ENCODE measurements around the gene SNU13. TPM values are rescaled to one million over a fixed set of nuclear protein-coding genes. Genes with fewer than 3 reads are reported as not detected.

SNU13 gene
- total RNA-seq, 4 donors from 2014 or later, result 79.7 to 115 (median 93.3) TPM

DNA sequence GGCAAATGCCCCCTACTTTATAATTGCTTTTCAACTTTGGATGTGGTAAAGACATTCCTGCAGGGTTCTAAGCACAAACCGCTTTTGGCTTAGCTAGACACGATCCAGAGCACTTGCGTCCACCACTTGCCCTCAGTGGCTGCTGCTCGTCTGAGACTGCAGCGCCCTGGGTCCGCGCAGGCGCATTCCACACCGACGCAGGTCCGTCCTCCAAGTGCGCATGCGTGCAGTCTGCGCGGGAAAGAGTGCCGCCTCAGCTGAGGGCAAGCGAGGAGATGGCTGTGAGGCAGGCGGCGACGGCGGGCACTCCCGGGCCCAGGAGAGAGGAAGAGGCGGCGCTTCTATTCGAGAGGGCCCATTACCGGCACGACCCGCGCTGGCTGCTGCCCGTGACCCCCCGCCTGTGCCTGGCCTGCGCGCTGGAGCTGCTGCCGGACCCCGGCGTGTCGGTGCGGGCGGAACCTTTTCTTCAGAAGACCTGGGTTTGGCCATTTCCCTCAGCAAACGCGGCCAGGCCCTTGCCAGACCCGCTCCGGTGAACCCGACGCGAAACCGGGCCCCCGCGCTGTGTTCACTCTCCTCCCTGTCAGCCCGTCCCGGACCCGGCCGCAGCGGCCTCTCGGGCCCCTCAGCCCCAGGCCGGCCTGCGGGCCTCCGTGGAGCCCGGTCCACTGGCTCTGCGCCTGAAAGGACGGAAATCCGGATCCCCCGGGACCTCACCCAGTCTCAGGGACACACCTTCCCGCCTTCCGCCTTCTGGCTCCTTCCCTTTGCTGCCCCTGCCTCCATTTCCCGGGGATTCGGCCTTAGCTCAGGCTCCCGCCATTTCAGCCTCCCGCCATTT, 10.8 kb upstream of the SNU13 start, which contains the start of gene MEI1:
Gene MEI1, plus strand, starts transcription at position 240 of the 844 bp plus-strand sequence. Its CDS starts 36 bp downstream, at position 276.
- H3K9me3 ChIP-seq, result no peaks in the 10 kb centered on the region
- WGBS, result 45% methylated on average over 39 of the region's 69 CpGs
- TF ChIP-seq CTCF (IDR thresholded peaks at IDR 0.05) (peak in 1 of 3 experiments; percentile 24), POLR2A (IDR thresholded peaks at IDR 0.05; ENCODE audit: low read depth) (no peak), POLR2AphosphoS5 (IDR thresholded peaks at IDR 0.05) (peak in 1 of 2 donors; percentile 90)
- H3K4me1 ChIP-seq, result peaks cover 19 to 25% (median 20%) of the 10 kb centered on the region in 4 donors
- peak within 1 kb of the TSS; percentile 22 to 45 (median 32) for H3K4me3 ChIP-seq
- intact Hi-C loops (cut with DNase I), result loop anchor here (10.0 kb wide), 1 partner anchor 135 kb away; the partner anchor contains the start of gene SREBF2
- peaks cover 0 to under 1% (median under 1%) of the 10 kb centered on the region in 4 donors for H3K36me3 ChIP-seq
- H3K27ac ChIP-seq (replicated peaks in 1 of 4), result no peak within 1 kb of the TSS
- no peaks in the 10 kb centered on the region for H3K27me3 ChIP-seq
- DNase-seq (ENCODE audit: extremely low spot score), result no peak

DNA sequence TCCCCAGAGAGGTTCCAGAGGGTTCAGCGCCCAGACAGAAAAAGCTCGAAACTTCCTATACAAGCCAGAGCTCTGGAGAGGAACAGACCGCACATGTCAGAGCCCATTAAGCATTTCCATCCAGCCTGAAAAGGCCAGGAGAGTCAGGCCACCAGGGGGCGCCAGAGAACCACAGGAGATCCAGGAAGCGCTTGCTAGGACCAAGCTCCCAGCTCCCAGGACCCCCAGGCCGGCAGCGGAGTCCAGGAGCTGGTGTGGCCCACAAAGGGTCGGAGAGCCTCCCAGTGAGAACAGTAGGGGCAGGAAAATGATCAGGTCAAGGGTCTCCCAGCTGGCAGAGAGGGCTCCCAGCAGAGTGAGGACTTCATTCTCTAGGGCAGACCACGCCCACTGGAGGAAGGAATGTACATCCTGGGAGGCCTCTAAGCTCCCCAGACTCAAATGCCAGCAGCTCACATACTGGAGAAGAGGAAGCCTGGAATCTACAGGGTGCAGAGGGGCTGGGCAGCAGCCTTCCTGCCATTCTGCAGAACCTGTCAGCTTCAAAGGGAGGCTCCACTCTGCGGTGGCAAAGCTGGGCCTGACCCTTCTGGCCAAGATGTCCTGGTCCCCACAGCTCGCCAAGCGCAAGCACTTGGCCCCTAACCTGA, 8.6 kb upstream of the SNU13 start:
- H3K27ac ChIP-seq (replicated peaks in 1 of 4), result peak overlapping the region; percentile 26 to 38 (median 30)

DNA sequence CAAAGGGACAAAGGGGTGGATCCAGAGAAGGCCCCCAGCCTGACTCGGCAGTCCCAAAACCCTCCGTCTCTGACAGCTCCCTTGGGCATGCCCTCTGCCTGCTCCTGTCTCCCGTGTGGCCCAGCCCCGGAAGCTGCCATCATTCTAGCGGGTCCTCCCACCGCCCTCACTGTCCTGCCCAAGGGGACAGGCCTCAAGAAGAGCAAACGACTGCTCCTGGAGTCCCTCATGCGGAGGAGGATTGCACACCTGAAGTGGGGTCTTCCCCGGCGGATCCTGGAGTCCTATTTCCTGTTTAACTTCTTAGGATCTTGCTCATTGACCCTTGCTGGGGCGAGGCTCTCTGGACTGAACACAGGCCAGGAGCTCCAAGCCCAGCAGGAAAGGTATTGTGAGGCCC, 8.0 kb upstream of the SNU13 start:
- Histone ChIP-seq H3K27ac (replicated peaks in 1 of 4) (peak overlapping the region; percentile 26 to 38 (median 30)), H3K27me3 (no peaks in the 10 kb centered on the region), H3K4me1 (peaks cover 19 to 25% (median 20%) of the 10 kb centered on the region in 4 donors), H3K36me3 (peaks cover 6 to 11% (median 11%) of the 10 kb centered on the region in 4 donors), H3K4me3 (peak overlapping the region in 2 of 4 donors; percentile 30 to 38), H3K9me3 (no peaks in the 10 kb centered on the region)
- intact Hi-C loops (cut with DNase I), result loop anchor here (2.0 to 10.0 kb wide), 2 partner anchors 138 to 248 kb away; partner anchors contain the start of gene SREBF2
- WGBS, result 39% methylated on average over 7 of the region's 11 CpGs
- TF ChIP-seq POLR2A (IDR thresholded peaks at IDR 0.05; ENCODE audit: low read depth) (no peak), POLR2AphosphoS5 (IDR thresholded peaks at IDR 0.05) (no peak), EP300 (IDR thresholded peaks at IDR 0.05) (no peak), CTCF (IDR thresholded peaks at IDR 0.05) (no peak)
- DNase-seq (ENCODE audit: extremely low spot score), result no peak

More for the DNA sequence above, 8.6 kb upstream of the SNU13 start:
- peak; percentile 98 for DNase-seq (ENCODE audit: extremely low spot score)
- Histone ChIP-seq H3K4me3 (peak overlapping the region; percentile 30 to 51 (median 38)), H3K36me3 (peaks cover 6 to 11% (median 11%) of the 10 kb centered on the region in 4 donors), H3K4me1 (peaks cover 19 to 25% (median 20%) of the 10 kb centered on the region in 4 donors), H3K27me3 (no peaks in the 10 kb centered on the region), H3K9me3 (no peaks in the 10 kb centered on the region)
- 93% methylated on average over 3 of the region's 12 CpGs for WGBS
- TF ChIP-seq CTCF (IDR thresholded peaks at IDR 0.05) (peak; percentile 93 to 97 (median 96)), POLR2A (IDR thresholded peaks at IDR 0.05; ENCODE audit: low read depth) (no peak), POLR2AphosphoS5 (IDR thresholded peaks at IDR 0.05) (peak in 1 of 2 donors; percentile 48), EP300 (IDR thresholded peaks at IDR 0.05) (no peak)
- intact Hi-C loops (cut with DNase I), result loop anchor here (2.0 to 10.0 kb wide), 2 partner anchors 138 to 248 kb away; partner anchors contain the start of gene SREBF2

- no peaks in the 10 kb centered on the region for H3K27me3 ChIP-seq
- H3K4me3 ChIP-seq, result no peak overlapping the region
- intact Hi-C loops (cut with DNase I), result loop anchor here (10.0 kb wide), 1 partner anchor 140 kb away; the partner anchor contains the start of gene SREBF2
- no peak overlapping the region for H3K27ac ChIP-seq (replicated peaks in 1 of 4)
- 91% methylated on average over 2 of the region's 2 CpGs for WGBS
- TF ChIP-seq POLR2AphosphoS5 (IDR thresholded peaks at IDR 0.05) (no peak), POLR2A (IDR thresholded peaks at IDR 0.05; ENCODE audit: low read depth) (no peak), CTCF (IDR thresholded peaks at IDR 0.05) (no peak), EP300 (IDR thresholded peaks at IDR 0.05) (no peak)
- H3K36me3 ChIP-seq, result peaks cover 6 to 11% (median 11%) of the 10 kb centered on the region in 4 donors
- H3K4me1 ChIP-seq, result peaks cover 19 to 25% (median 20%) of the 10 kb centered on the region in 4 donors
- no peak for DNase-seq (ENCODE audit: extremely low spot score)
- H3K9me3 ChIP-seq, result no peaks in the 10 kb centered on the region
Observed at GRCh38 chr22:41695211-41695610, 6.5 kb upstream of the SNU13 start.

Data from esophagus muscularis mucosa (tissue), 4 donors.